Osteoblast (primary cell): ENCODE data around the gene XYLT1. TPM values are rescaled to one million over a fixed set of nuclear protein-coding genes. Genes with fewer than 3 reads are reported as not detected.
A peak's percentile ranks its signal among the peaks of the same experiment; 100 is the strongest.

ENCODE experiments used
- DNase-seq: peaks from one replicate; pipeline ENCODE4 v3.0.0; 2011; ENCODE audit warnings: low spot score, mixed read lengths; ENCODE audit not compliant: insufficient read length; ENCODE audit errors: missing footprints
- H2AFZ ChIP-seq: 2 replicates; pipeline ENCODE4 v1.6.0; 2011; ENCODE audit warnings: mild to moderate bottlenecking, low read length
- H3K27ac ChIP-seq: 2 replicates; pipeline ENCODE4 v1.5.1; 2011; ENCODE audit warnings: mild to moderate bottlenecking, low read depth, low read length, moderate library complexity
- H3K27me3 ChIP-seq: 2 replicates; pipeline ENCODE4 v1.6.0; 2012; ENCODE audit warnings: mild to moderate bottlenecking, control low read depth, inconsistent platforms, low read length, moderate library complexity; ENCODE audit not compliant: insufficient read depth
- H3K36me3 ChIP-seq: 2 replicates; pipeline ENCODE4 v1.5.1; 2011; ENCODE audit warnings: mild to moderate bottlenecking, low read length, control low read depth, moderate library complexity; ENCODE audit not compliant: insufficient read depth
- H3K4me1 ChIP-seq: 2 replicates; pipeline ENCODE4 v1.5.1; 2011; ENCODE audit warnings: mild to moderate bottlenecking, low read length, control low read depth, moderate library complexity; ENCODE audit not compliant: insufficient read depth
- H3K4me2 ChIP-seq: 2 replicates; pipeline ENCODE4 v1.6.0; 2011; ENCODE audit warnings: mild to moderate bottlenecking, low read length; ENCODE audit not compliant: insufficient read depth
- H3K4me3 ChIP-seq: fragments of 200-600 bp; sonication (generic); 3 replicates; pipeline ENCODE4 v1.5.1; 2012; ENCODE audit warnings: mild to moderate bottlenecking, low read length, inconsistent platforms; ENCODE audit not compliant: insufficient read depth
- H3K79me2 ChIP-seq: 2 replicates; pipeline ENCODE4 v1.6.0; 2012; ENCODE audit warnings: mild to moderate bottlenecking, low read length, control low read depth, inconsistent platforms; ENCODE audit not compliant: insufficient read depth
- H3K9me3 ChIP-seq: 2 replicates; pipeline ENCODE4 v1.5.1; 2011; ENCODE audit warnings: low read depth, low read length, control low read depth
- H4K20me1 ChIP-seq: 2 replicates; pipeline ENCODE4 v1.6.0; 2012; ENCODE audit warnings: mild to moderate bottlenecking, low read length, control low read depth; ENCODE audit not compliant: insufficient read depth
- total RNA-seq: library from RNA; depleted of rRNA; stranded (reverse); fragments of >200 nt; gene quantifications from 2 replicates; pipeline ENCODE4 v1.2.3, GENCODE V29; 2012
- TF ChIP-seq, protein P1 (sequence below): IDR thresholded peaks from 2 replicates; pipeline ENCODE4 v1.5.1; 2011; ENCODE audit warnings: mild to moderate bottlenecking, low read depth, low read length, moderate library complexity; ENCODE audit errors: extremely low read depth

Gene XYLT1
- total RNA-seq, 1 donor = 43.4 TPM

DNA sequence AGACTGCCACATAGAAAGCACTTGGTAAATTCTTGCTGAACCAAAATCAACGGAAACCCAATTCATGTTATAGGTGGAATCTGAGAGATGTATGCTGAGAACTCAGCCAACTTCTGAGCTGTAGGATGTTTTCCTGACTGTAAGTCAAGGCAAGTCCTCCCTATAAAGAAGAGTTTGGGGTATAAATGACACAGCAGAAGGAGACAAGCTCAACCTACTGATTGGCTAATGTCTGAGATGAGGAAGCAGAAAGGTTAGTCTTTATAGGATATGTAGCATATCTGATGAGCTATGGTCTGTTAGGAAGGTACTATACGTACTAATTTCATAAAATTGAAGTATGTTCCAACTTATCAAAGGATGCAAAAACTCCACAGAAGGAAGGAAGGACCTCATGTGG lies 99.5 kb downstream of the XYLT1 start:
- H3K4me2 ChIP-seq = no peak overlapping the region

DNA sequence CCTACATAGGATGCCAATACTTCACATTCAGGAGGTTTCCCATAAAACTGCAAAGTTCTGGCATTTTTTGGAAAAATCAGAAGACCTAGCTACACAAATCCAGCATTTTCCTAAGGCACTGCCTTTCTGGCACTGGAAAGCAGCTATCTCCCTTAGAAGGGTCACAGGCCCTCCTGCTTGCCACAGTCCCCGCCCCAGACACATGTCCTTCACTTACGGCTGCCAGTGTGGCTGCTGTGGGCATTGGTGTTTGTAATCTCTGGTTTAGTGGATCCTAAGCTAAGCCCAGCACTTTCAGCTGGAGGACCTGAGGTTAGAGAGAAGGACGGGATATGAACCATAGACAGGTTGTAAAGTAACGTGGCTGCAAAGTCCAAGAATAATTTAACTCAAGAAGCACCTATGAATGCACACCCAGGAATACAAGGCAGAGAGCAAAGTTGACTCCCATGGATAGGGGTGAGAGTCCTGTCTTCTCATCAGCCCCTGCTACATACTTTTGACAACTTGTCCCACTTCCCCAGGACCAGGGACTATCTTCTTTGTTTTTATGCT lies 100.0 kb downstream of the XYLT1 start:
- H3K27ac ChIP-seq = no peak overlapping the region

More for the DNA sequence above, 99.5 kb downstream of the XYLT1 start:
- Histone ChIP-seq H3K36me3 (no peaks in the 10 kb centered on the region), H3K4me3 (no peak overlapping the region), H3K27ac (no peak overlapping the region), H4K20me1 (peaks cover 58% of the 10 kb centered on the region), H3K9me3 (no peaks in the 10 kb centered on the region), H3K27me3 (no peaks in the 10 kb centered on the region), H2AFZ (no peak overlapping the region), H3K4me1 (peaks cover 17% of the 10 kb centered on the region), H3K79me2 (peaks cover 37% of the 10 kb centered on the region)
- DNase-seq = no peak
- TF ChIP-seq, protein P1, sequence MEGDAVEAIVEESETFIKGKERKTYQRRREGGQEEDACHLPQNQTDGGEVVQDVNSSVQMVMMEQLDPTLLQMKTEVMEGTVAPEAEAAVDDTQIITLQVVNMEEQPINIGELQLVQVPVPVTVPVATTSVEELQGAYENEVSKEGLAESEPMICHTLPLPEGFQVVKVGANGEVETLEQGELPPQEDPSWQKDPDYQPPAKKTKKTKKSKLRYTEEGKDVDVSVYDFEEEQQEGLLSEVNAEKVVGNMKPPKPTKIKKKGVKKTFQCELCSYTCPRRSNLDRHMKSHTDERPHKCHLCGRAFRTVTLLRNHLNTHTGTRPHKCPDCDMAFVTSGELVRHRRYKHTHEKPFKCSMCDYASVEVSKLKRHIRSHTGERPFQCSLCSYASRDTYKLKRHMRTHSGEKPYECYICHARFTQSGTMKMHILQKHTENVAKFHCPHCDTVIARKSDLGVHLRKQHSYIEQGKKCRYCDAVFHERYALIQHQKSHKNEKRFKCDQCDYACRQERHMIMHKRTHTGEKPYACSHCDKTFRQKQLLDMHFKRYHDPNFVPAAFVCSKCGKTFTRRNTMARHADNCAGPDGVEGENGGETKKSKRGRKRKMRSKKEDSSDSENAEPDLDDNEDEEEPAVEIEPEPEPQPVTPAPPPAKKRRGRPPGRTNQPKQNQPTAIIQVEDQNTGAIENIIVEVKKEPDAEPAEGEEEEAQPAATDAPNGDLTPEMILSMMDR = no peak

DNA sequence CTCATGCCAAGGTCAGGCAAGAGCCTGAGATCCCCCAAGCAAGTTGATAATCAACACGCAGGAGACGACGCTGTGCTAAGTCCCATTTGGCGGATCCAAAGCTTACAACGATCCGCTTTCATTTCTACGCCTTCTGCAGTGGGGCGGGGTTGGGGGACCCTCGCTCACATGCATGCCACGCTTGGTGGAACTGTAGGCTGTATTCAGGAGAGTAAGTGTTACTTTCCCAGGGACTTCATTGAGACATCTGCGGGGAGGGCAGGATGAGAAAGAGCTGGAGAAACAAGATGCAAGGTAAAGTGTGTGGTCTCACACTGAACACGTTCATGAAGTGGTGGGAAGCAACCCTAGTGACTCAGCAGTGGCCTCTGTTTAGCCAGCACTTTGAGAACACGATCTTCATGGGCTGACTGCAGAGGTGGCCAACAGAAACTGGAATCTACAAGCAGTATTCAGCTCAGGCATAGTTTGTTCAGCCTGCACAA lies 100.5 kb downstream of the XYLT1 start:
- H3K79me2 ChIP-seq = peaks cover 27% of the 10 kb centered on the region
- no peak overlapping the region for H3K4me3 ChIP-seq
- H2AFZ ChIP-seq = no peak overlapping the region
- peaks cover 48% of the 10 kb centered on the region for H4K20me1 ChIP-seq
- H3K36me3 ChIP-seq = no peaks in the 10 kb centered on the region
- no peak overlapping the region for H3K27ac ChIP-seq
- H3K4me2 ChIP-seq = peak overlapping the region; percentile 9
- DNase-seq = no peak
- no peaks in the 10 kb centered on the region for H3K9me3 ChIP-seq
- H3K4me1 ChIP-seq = peaks cover 26% of the 10 kb centered on the region
- TF ChIP-seq, protein P1 = no peak
- no peaks in the 10 kb centered on the region for H3K27me3 ChIP-seq

More for the DNA sequence above, 100.0 kb downstream of the XYLT1 start:
- Histone ChIP-seq H2AFZ (no peak overlapping the region), H3K36me3 (no peaks in the 10 kb centered on the region), H3K4me3 (no peak overlapping the region), H3K4me1 (peaks cover 21% of the 10 kb centered on the region), H3K9me3 (no peaks in the 10 kb centered on the region), H3K27me3 (no peaks in the 10 kb centered on the region), H3K79me2 (peaks cover 32% of the 10 kb centered on the region), H3K4me2 (no peak overlapping the region), H4K20me1 (peaks cover 53% of the 10 kb centered on the region)
- TF ChIP-seq, protein P1 = no peak
- no peak for DNase-seq

DNA sequence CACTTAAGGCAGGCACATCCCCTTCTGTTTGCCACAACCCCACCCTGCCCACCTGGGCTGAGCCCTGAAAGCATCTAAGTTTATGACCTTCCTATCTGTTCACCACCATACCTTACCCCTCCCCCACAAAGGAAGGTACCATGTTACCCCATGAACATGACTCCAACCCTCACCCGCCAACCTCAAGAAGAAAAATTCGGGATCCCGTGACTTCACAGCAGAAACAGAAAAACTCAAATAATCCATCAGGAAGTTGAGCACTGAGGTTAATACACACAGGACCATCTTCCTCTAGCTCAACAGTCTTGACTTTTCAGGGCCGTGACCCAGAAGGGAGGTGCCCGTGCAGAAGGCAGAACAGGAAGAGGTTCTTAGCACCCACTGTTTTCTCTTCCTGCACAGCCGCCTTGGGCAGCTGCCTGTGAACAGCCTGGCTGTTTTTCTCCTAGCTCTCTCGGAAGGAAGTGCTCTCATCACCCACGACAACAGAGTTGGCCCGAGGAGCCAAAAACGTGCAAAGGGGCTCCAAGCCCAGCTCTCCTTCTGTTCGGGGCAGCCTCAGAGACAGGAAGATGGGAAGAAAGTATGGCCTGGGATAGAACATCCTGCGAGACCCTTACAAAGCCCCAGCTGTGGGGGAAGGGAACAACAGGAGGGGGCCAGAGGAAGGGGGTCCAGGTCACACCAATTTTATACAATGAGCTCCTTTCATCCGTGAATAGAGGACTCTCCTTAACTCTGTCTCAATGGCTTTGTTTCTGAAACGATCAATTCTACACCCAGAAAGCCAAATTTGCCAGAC lies 101.1 kb downstream of the XYLT1 start:
- H3K36me3 ChIP-seq = no peaks in the 10 kb centered on the region
- H3K27me3 ChIP-seq = no peaks in the 10 kb centered on the region
- no peak overlapping the region for H2AFZ ChIP-seq
- H3K9me3 ChIP-seq = no peaks in the 10 kb centered on the region
- H3K4me3 ChIP-seq = no peak overlapping the region
- no peak overlapping the region for H3K27ac ChIP-seq
- TF ChIP-seq, protein P1 = no peak
- no peak for DNase-seq
- peaks cover 50% of the 10 kb centered on the region for H4K20me1 ChIP-seq
- H3K4me1 ChIP-seq = peaks cover 33% of the 10 kb centered on the region
- peak overlapping the region; percentile 9 for H3K4me2 ChIP-seq
- H3K79me2 ChIP-seq = peaks cover 24% of the 10 kb centered on the region
